ENCODE measurements around the gene ROR1. TPM values are rescaled to one million over a fixed set of nuclear protein-coding genes. Genes with fewer than 3 reads are reported as not detected.

The ROR1 gene
- total RNA-seq, 1 experiment from 2014 or later: 1.4 TPM

Other genes starting within 250 kb of the ROR1 start
- 15.9 and 19.8 TPM in 2 replicates for gene PGM1, start 180.6 kb upstream of the ROR1 start, total RNA-seq (2014; rRNA removed; shearing (Covaris generic); ENCODE audit: low replicate concordance)